A549 (cell line): ENCODE results near the gene MEGF9.

Experiments used
- PHF8 ChIP-seq: fragments of 200-600 bp; sonication (generic); IDR thresholded peaks from 2 replicates; pipeline ENCODE4 v1.6.1; 2016; ENCODE audit warnings: low read depth, mild to moderate bottlenecking, antibody characterized with exemption, moderate library complexity, borderline replicate concordance
- POLR2A ChIP-seq: IDR thresholded peaks from 2 replicates; pipeline ENCODE4 v1.6.1; 2012; ENCODE audit warnings: mild to moderate bottlenecking, low read length
- RCOR1 ChIP-seq: fragments of 150-350 bp; IDR thresholded peaks from 2 replicates; pipeline ENCODE4 v1.6.1; 2014; ENCODE audit warnings: antibody characterized with exemption, low read length, low read depth
- REST ChIP-seq: fragments of 200-600 bp; sonication (generic); IDR thresholded peaks from 2 replicates; pipeline ENCODE4 v1.6.1; 2016; ENCODE audit warnings: antibody characterized with exemption, mild to moderate bottlenecking, moderate library complexity
- TF ChIP-seq, protein P1 (sequence below): fragments of >200 bp; sonication (Bioruptor Twin); formaldehyde crosslinking; IDR thresholded peaks from 3 replicates; pipeline ENCODE4 v1.5.1; 2016

GRCh38 chr9:120668399-120668798, 45.9 kb downstream of the MEGF9 start:
- TF ChIP-seq POLR2A (no peak), REST (no peak), PHF8 (no peak), RCOR1 (no peak)
- TF ChIP-seq, protein P1, sequence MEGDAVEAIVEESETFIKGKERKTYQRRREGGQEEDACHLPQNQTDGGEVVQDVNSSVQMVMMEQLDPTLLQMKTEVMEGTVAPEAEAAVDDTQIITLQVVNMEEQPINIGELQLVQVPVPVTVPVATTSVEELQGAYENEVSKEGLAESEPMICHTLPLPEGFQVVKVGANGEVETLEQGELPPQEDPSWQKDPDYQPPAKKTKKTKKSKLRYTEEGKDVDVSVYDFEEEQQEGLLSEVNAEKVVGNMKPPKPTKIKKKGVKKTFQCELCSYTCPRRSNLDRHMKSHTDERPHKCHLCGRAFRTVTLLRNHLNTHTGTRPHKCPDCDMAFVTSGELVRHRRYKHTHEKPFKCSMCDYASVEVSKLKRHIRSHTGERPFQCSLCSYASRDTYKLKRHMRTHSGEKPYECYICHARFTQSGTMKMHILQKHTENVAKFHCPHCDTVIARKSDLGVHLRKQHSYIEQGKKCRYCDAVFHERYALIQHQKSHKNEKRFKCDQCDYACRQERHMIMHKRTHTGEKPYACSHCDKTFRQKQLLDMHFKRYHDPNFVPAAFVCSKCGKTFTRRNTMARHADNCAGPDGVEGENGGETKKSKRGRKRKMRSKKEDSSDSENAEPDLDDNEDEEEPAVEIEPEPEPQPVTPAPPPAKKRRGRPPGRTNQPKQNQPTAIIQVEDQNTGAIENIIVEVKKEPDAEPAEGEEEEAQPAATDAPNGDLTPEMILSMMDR: no peak
